Kidney epithelial cell (primary cell): ENCODE data around the gene MAFB. TPM values are rescaled to one million over a fixed set of nuclear protein-coding genes. Genes with fewer than 3 reads are reported as not detected.

Experiments used
- DNase-seq: peaks from one replicate; pipeline ENCODE4 v3.0.0-alpha.2; 2010; ENCODE audit warnings: low read depth
- H3K27me3 ChIP-seq: 2 replicates; pipeline ENCODE4 v1.6.0; 2011; ENCODE audit warnings: low read length; ENCODE audit not compliant: control insufficient read depth, insufficient read depth
- H3K36me3 ChIP-seq: 2 replicates; pipeline ENCODE4 v1.5.1; 2011; ENCODE audit warnings: low read length; ENCODE audit not compliant: control insufficient read depth, insufficient read depth
- H3K4me3 ChIP-seq: 2 replicates; pipeline ENCODE4 v1.5.1; 2011; ENCODE audit warnings: low read depth, mild to moderate bottlenecking, control low read depth, low read length
- CTCF ChIP-seq: IDR thresholded peaks from 2 replicates; pipeline ENCODE4 v1.5.1; 2011; ENCODE audit warnings: mild to moderate bottlenecking, moderate library complexity, low read length, control low read depth, inconsistent platforms; ENCODE audit not compliant: insufficient read depth, poor library complexity, severe bottlenecking
- total RNA-seq: library from RNA; depleted of rRNA; stranded (reverse); fragments of >200 nt; gene quantifications from 2 replicates; pipeline ENCODE4 v1.2.3, GENCODE V29; 2015

Gene MAFB
- total RNA-seq, 1 donor from 2014 or later, result 3.5 TPM

GRCh38 chr20:40666336-40666735 lies 22.7 kb downstream of the MAFB start:
- DNase-seq, result no peak
- TF ChIP-seq CTCF, result no peak
- Histone ChIP-seq H3K27me3 (no peaks in the 10 kb centered on the region), H3K4me3 (no peak overlapping the region), H3K36me3 (no peaks in the 10 kb centered on the region)

- no peak for TF ChIP-seq CTCF
- Histone ChIP-seq H3K36me3 (no peaks in the 10 kb centered on the region), H3K4me3 (no peak overlapping the region), H3K27me3 (no peaks in the 10 kb centered on the region)
- no peak for DNase-seq
Observed at GRCh38 chr20:40664891-40665290, 24.1 kb downstream of the MAFB start.

- no peaks in the 10 kb centered on the region for H3K27me3 ChIP-seq
- TF ChIP-seq CTCF, result no peak
- no peak for DNase-seq
- no peaks in the 10 kb centered on the region for H3K36me3 ChIP-seq
- no peak overlapping the region for H3K4me3 ChIP-seq
Observed at GRCh38 chr20:40663991-40664880, 24.8 kb downstream of the MAFB start.

- Histone ChIP-seq H3K4me3 (no peak overlapping the region), H3K36me3 (no peaks in the 10 kb centered on the region), H3K27me3 (no peaks in the 10 kb centered on the region)
- DNase-seq, result no peak
- TF ChIP-seq CTCF, result no peak
Observed at GRCh38 chr20:40663304-40663790, 25.7 kb downstream of the MAFB start.

- DNase-seq, result no peak
- Histone ChIP-seq H3K4me3 (no peak overlapping the region), H3K36me3 (no peaks in the 10 kb centered on the region), H3K27me3 (no peaks in the 10 kb centered on the region)
- TF ChIP-seq CTCF, result no peak
Observed at GRCh38 chr20:40659567-40659966, 29.5 kb downstream of the MAFB start.
